IMR-90 (cell line): ENCODE data around the gene IGSF10. TPM values are rescaled to one million over a fixed set of nuclear protein-coding genes. Genes with fewer than 3 reads are reported as not detected.

Experiments
- ATAC-seq: fragments of 200-7000 bp; cut with Tn5 transposase; 2 replicates; pipeline ENCODE4 v1.9.1; 2020; ENCODE audit warnings: low read depth, mild to moderate bottlenecking, moderate library complexity
- BruUV-seq: library from RNA; stranded (reverse); fragments of 400-500 nt; replicated peaks from 2 replicates; lab custom pipeline; 2021; lab: Mats Ljungman, UMichigan
- CTCF ChIA-PET: fragments of 300-600 bp; formaldehyde crosslinking; extraction: SDS; loops from one replicate; lab custom pipeline; 2021; ENCODE audit warnings: antibody characterized with exemption; lab: Yijun Ruan, JAX
- POLR2A ChIA-PET: fragments of 300-600 bp; sonication (Branson Sonifier 250); formaldehyde crosslinking; loops from one replicate; lab custom pipeline; 2022; ENCODE audit warnings: antibody characterized with exemption; ENCODE audit not compliant: unreplicated experiment; lab: Charles Lee
- DNase-seq: peaks from one replicate; pipeline ENCODE4 v3.0.0; 2013
- H2AFZ ChIP-seq: replicated peaks from 2 replicates; pipeline ENCODE3; 2013; ENCODE audit warnings: low read length, mild to moderate bottlenecking; ENCODE audit not compliant: poor library complexity
- H2AK5ac ChIP-seq: 2 replicates; pipeline ENCODE4 v1.6.1; 2013; ENCODE audit warnings: low read depth, low read length, inconsistent platforms
- H2AK9ac ChIP-seq: replicated peaks from 2 replicates; pipeline ENCODE3; 2013; ENCODE audit warnings: mild to moderate bottlenecking, low read depth, low read length, moderate library complexity; ENCODE audit not compliant: poor library complexity
- H2BK120ac ChIP-seq: 2 replicates; pipeline ENCODE4 v1.6.1; 2013; ENCODE audit warnings: low read depth, low read length, inconsistent platforms
- H2BK15ac ChIP-seq: 3 replicates; pipeline ENCODE4 v1.6.1; 2013; ENCODE audit warnings: low read depth, low read length, inconsistent platforms
- H2BK20ac ChIP-seq: 2 replicates; pipeline ENCODE4 v1.6.1; 2013; ENCODE audit warnings: low read depth, mild to moderate bottlenecking, inconsistent platforms, low read length, moderate library complexity
- H2BK5ac ChIP-seq: 2 replicates; pipeline ENCODE4 v1.6.1; 2013; ENCODE audit warnings: mild to moderate bottlenecking, low read depth, low read length, inconsistent platforms; ENCODE audit not compliant: poor library complexity, severe bottlenecking
- H3K14ac ChIP-seq: replicated peaks from 2 replicates; pipeline ENCODE4 v1.6.1; 2013; ENCODE audit warnings: low read depth, low read length, inconsistent platforms
- H3K18ac ChIP-seq: 2 replicates; pipeline ENCODE4 v1.6.1; 2013; ENCODE audit warnings: low read depth, low read length, control low read depth
- H3K23ac ChIP-seq: 2 replicates; pipeline ENCODE4 v1.6.1; 2013; ENCODE audit warnings: low read depth, low read length, inconsistent platforms
- H3K27ac ChIP-seq: 2 replicates; pipeline ENCODE4 v1.5.1; 2013; ENCODE audit warnings: mild to moderate bottlenecking, control low read depth, low read length; ENCODE audit not compliant: insufficient read depth
- H3K27me3 ChIP-seq: 2 replicates; pipeline ENCODE4 v1.6.1; 2013; ENCODE audit warnings: low read length; ENCODE audit not compliant: control insufficient read depth, insufficient read depth
- H3K36me3 ChIP-seq: 2 replicates; pipeline ENCODE4 v1.6.1; 2013; ENCODE audit warnings: low read length, mixed read lengths; ENCODE audit not compliant: control insufficient read depth, insufficient read depth
- H3K4ac ChIP-seq: 2 replicates; pipeline ENCODE4 v1.6.1; 2013; ENCODE audit warnings: low read depth, low read length, inconsistent platforms
- H3K4me1 ChIP-seq: 2 replicates; pipeline ENCODE4 v1.6.1; 2013; ENCODE audit warnings: low read length, mixed read lengths; ENCODE audit not compliant: control insufficient read depth, insufficient read depth
- H3K4me2 ChIP-seq: 2 replicates; pipeline ENCODE4 v1.6.1; 2013; ENCODE audit warnings: low read depth, mild to moderate bottlenecking, control low read depth, low read length, moderate library complexity
- H3K4me3 ChIP-seq: 2 replicates; pipeline ENCODE4 v1.5.1; 2013; ENCODE audit warnings: low read depth, mild to moderate bottlenecking, control low read depth, low read length, moderate library complexity; ENCODE audit not compliant: insufficient read depth
- H3K56ac ChIP-seq: 2 replicates; pipeline ENCODE4 v1.6.1; 2013; ENCODE audit warnings: low read length, inconsistent platforms; ENCODE audit not compliant: insufficient read depth; ENCODE audit errors: extremely low read depth
- H3K79me1 ChIP-seq, 2 experiments: 2 replicates each; pipeline ENCODE4 v1.6.1; 2013; ENCODE audit warnings: low read length in 2 of 2, inconsistent platforms in 1 of 2, low read depth in 1 of 2
- H3K9ac ChIP-seq: 2 replicates; pipeline ENCODE4 v1.6.1; 2013; ENCODE audit warnings: low read depth, low read length, control low read depth
- H3K9me1 ChIP-seq: 2 replicates; pipeline ENCODE4 v1.6.1; 2013; ENCODE audit warnings: low read length, inconsistent platforms; ENCODE audit not compliant: insufficient read depth
- H3K9me3 ChIP-seq: 2 replicates; pipeline ENCODE4 v1.6.1; 2013; ENCODE audit warnings: low read length; ENCODE audit not compliant: control insufficient read depth, insufficient read depth
- H4K20me1 ChIP-seq: 2 replicates; pipeline ENCODE4 v1.6.1; 2013; ENCODE audit warnings: low read length, inconsistent platforms; ENCODE audit not compliant: insufficient read depth
- H4K5ac ChIP-seq: 2 replicates; pipeline ENCODE4 v1.6.1; 2013; ENCODE audit warnings: mild to moderate bottlenecking, low read depth, low read length, control low read depth
- H4K8ac ChIP-seq, 2 experiments: 2 replicates each; pipeline ENCODE4 v1.6.1; 2013; ENCODE audit warnings: low read depth in 2 of 2, low read length in 2 of 2, control low read depth in 1 of 2, inconsistent platforms in 1 of 2
- H4K91ac ChIP-seq: 2 replicates; pipeline ENCODE4 v1.6.1; 2013; ENCODE audit warnings: low read depth, low read length, inconsistent platforms; ENCODE audit not compliant: insufficient read depth
- BHLHE40 ChIP-seq: fragments of 150-350 bp; IDR thresholded peaks from 2 replicates; pipeline ENCODE4 v1.6.1; 2016; ENCODE audit warnings: mild to moderate bottlenecking, low read depth, low read length
- CEBPB ChIP-seq: IDR thresholded peaks from 2 replicates; pipeline ENCODE4 v1.6.1; 2012; ENCODE audit warnings: low read depth, low read length, improper control_type of control experiment
- CHD1 ChIP-seq: IDR thresholded peaks from 2 replicates; pipeline ENCODE4 v1.6.1; 2012; ENCODE audit warnings: low read depth, low read length, improper control_type of control experiment
- FOS ChIP-seq: fragments of 150-350 bp; IDR thresholded peaks from 2 replicates; pipeline ENCODE4 v1.6.1; 2016; ENCODE audit warnings: low read depth, low read length
- MAFK ChIP-seq: IDR thresholded peaks from 2 replicates; pipeline ENCODE4 v1.6.1; 2012; ENCODE audit warnings: low read depth, low read length, improper control_type of control experiment
- MAZ ChIP-seq: IDR thresholded peaks from 2 replicates; pipeline ENCODE4 v1.6.1; 2012; ENCODE audit warnings: low read depth, mild to moderate bottlenecking, low read length, improper control_type of control experiment, moderate library complexity, borderline replicate concordance
- MXI1 ChIP-seq: IDR thresholded peaks from 2 replicates; pipeline ENCODE4 v1.6.1; 2012; ENCODE audit warnings: low read depth, mild to moderate bottlenecking, low read length, moderate library complexity, borderline replicate concordance
- NFE2L2 ChIP-seq: fragments of 150-350 bp; IDR thresholded peaks from 2 replicates; pipeline ENCODE4 v1.6.1; 2016; ENCODE audit warnings: low read depth, mild to moderate bottlenecking, low read length
- POLR2A ChIP-seq: IDR thresholded peaks from 2 replicates; pipeline ENCODE4 v1.6.1; 2012; ENCODE audit warnings: mild to moderate bottlenecking, low read depth, low read length
- RAD21 ChIP-seq: IDR thresholded peaks from 2 replicates; pipeline ENCODE4 v1.6.1; 2012; ENCODE audit warnings: low read length, improper control_type of control experiment
- RCOR1 ChIP-seq: IDR thresholded peaks from 2 replicates; pipeline ENCODE4 v1.6.1; 2012; ENCODE audit warnings: mild to moderate bottlenecking, low read length, improper control_type of control experiment; ENCODE audit not compliant: insufficient replicate concordance
- RFX5 ChIP-seq: IDR thresholded peaks from 2 replicates; pipeline ENCODE4 v1.8.0; 2012; ENCODE audit warnings: low read depth, mild to moderate bottlenecking, low read length, moderate library complexity
- SMC3 ChIP-seq: fragments of 150-350 bp; IDR thresholded peaks from 2 replicates; pipeline ENCODE4 v1.6.1; 2016; ENCODE audit warnings: low read depth, mild to moderate bottlenecking, antibody characterized with exemption, low read length, moderate library complexity
- WGBS, 2 experiments: methylation state at CpG; one replicate each; pipeline versions ENCODE4 v1.1.5 to v1.1.7; 2013; ENCODE audit warnings: missing lambda C conversion rate in 2 of 2; ENCODE audit not compliant: insufficient read length in 1 of 2; ENCODE audit errors: extremely low coverage in 2 of 2; 5-methylcytosine and 5-hydroxymethylcytosine counted together
- dilution Hi-C: fragments of 300-500 bp; cut with HindIII; formaldehyde crosslinking; loops from one replicate; pipeline ENCODE4 v1.14.3; 2018; ENCODE audit warnings: low sequenced_read_pairs; ENCODE audit not compliant: unreplicated experiment
- in situ Hi-C: fragments of 300-500 bp; cut with MboI; formaldehyde crosslinking; loops from 3 replicates; pipeline ENCODE4 v1.14.3; 2019; ENCODE audit warnings: low sequenced_read_pairs, inconsistent platforms, mixed read lengths
- intact Hi-C: fragments of 100-400 bp; cut with micrococcal nuclease; formaldehyde crosslinking; loops from 2 replicates; pipeline ENCODE4 v1.10.0; 2022
- polyA plus RNA-seq, 3 experiments: library from polyadenylated mRNA; depleted of rRNA; stranded (reverse); fragments of >200 nt; gene quantifications; 2 replicates each; pipeline ENCODE4 v1.2.3, GENCODE V29; 2012; ENCODE audit warnings: low replicate concordance in 1 of 3
- total RNA-seq: library from RNA; depleted of rRNA; stranded (reverse); fragments of >200 nt; gene quantifications from 2 replicates; pipeline ENCODE4 v1.2.3, GENCODE V29; 2012
- TF ChIP-seq, protein P1 (sequence below): fragments of 150-350 bp; IDR thresholded peaks from 2 replicates; pipeline ENCODE4 v1.6.1; 2017; ENCODE audit warnings: mild to moderate bottlenecking, antibody characterized with exemption, low read length, low read depth
- TF ChIP-seq, protein P2 (sequence below): conservative IDR thresholded peaks from 2 replicates; pipeline ENCODE4 v1.5.1; 2012; ENCODE audit warnings: mild to moderate bottlenecking, low read depth, low read length, improper control_type of control experiment
- TF ChIP-seq, protein P3 (sequence below): fragments of 150-350 bp; IDR thresholded peaks from 2 replicates; pipeline ENCODE4 v1.6.1; 2016; ENCODE audit warnings: low read depth, mild to moderate bottlenecking, low read length, moderate library complexity, borderline replicate concordance

Gene IGSF10
- total and polyA plus RNA-seq, 2 of the 4 experiments (the other 2 are of a cell fraction) = under 0.01 to 0.07 TPM

DNA sequence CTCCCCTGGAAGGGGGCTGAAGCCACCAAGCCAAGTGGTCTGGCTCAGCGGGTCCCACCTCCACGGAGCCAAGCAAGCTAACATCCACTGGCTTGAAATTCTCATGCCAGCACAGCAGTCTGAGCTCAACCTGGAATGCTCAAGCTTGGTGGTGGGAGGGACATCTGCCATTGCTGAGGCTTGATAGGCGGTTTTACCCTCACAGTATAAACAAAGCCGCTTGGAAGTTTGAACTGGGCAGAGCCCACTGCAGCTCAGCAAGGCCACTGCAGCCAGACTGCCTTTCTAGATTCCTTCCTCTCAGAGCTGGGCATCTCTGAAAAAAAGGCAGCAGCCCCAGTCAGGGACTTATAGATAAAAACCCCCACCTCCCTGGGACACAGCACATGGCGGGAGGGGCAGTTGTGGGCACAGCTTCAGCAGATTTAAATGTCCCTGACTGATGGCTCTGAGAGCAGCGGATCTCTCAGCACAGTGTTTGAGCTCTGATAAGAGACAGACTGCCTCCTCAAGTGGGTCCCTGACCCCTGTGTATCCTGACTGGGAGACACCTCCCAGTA, 23.2 kb upstream of the IGSF10 start:
- in situ Hi-C loops (no loop called here), intact Hi-C loops (no loop called here), dilution Hi-C loops (no loop called here)
- no peak overlapping the region for H3K23ac ChIP-seq
- H4K91ac ChIP-seq = no peak overlapping the region
- H3K56ac ChIP-seq = no peak overlapping the region
- H3K9me1 ChIP-seq = no peaks in the 10 kb centered on the region
- no peak overlapping the region for H3K27ac ChIP-seq
- CTCF ChIA-PET = no interaction called here
- no peak overlapping the region for H2AK9ac ChIP-seq
- POLR2A ChIA-PET = no interaction called here
- no peak overlapping the region for H2BK5ac ChIP-seq
- no peaks in the 10 kb centered on the region for H3K4me1 ChIP-seq
- H4K20me1 ChIP-seq = no peaks in the 10 kb centered on the region
- no peak overlapping the region for H3K9ac ChIP-seq
- no peak overlapping the region for H2BK120ac ChIP-seq
- 100% methylated on average over 1 of the region's 6 CpGs; no CpG with 5 or more reads in 1 of the 2 experiments for WGBS, 2 experiments
- no peak overlapping the region for H2BK20ac ChIP-seq
- TF ChIP-seq, protein P1, sequence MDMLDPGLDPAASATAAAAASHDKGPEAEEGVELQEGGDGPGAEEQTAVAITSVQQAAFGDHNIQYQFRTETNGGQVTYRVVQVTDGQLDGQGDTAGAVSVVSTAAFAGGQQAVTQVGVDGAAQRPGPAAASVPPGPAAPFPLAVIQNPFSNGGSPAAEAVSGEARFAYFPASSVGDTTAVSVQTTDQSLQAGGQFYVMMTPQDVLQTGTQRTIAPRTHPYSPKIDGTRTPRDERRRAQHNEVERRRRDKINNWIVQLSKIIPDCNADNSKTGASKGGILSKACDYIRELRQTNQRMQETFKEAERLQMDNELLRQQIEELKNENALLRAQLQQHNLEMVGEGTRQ = no peak
- TF ChIP-seq BHLHE40 (no peak), RAD21 (no peak), MAZ (no peak), RFX5 (no peak), CHD1 (no peak), POLR2A (no peak), CEBPB (no peak), FOS (no peak), RCOR1 (no peak), MAFK (no peak), NFE2L2 (no peak), MXI1 (no peak), SMC3 (no peak)
- TF ChIP-seq, protein P2, sequence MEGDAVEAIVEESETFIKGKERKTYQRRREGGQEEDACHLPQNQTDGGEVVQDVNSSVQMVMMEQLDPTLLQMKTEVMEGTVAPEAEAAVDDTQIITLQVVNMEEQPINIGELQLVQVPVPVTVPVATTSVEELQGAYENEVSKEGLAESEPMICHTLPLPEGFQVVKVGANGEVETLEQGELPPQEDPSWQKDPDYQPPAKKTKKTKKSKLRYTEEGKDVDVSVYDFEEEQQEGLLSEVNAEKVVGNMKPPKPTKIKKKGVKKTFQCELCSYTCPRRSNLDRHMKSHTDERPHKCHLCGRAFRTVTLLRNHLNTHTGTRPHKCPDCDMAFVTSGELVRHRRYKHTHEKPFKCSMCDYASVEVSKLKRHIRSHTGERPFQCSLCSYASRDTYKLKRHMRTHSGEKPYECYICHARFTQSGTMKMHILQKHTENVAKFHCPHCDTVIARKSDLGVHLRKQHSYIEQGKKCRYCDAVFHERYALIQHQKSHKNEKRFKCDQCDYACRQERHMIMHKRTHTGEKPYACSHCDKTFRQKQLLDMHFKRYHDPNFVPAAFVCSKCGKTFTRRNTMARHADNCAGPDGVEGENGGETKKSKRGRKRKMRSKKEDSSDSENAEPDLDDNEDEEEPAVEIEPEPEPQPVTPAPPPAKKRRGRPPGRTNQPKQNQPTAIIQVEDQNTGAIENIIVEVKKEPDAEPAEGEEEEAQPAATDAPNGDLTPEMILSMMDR = no peak
- TF ChIP-seq, protein P3, sequence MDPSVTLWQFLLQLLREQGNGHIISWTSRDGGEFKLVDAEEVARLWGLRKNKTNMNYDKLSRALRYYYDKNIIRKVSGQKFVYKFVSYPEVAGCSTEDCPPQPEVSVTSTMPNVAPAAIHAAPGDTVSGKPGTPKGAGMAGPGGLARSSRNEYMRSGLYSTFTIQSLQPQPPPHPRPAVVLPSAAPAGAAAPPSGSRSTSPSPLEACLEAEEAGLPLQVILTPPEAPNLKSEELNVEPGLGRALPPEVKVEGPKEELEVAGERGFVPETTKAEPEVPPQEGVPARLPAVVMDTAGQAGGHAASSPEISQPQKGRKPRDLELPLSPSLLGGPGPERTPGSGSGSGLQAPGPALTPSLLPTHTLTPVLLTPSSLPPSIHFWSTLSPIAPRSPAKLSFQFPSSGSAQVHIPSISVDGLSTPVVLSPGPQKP = no peak
- no peak overlapping the region for H3K14ac ChIP-seq
- no peaks in the 10 kb centered on the region for H3K36me3 ChIP-seq
- H3K4ac ChIP-seq = no peak overlapping the region
- no peak for ATAC-seq
- no peaks in the 10 kb centered on the region for H3K27me3 ChIP-seq
- H4K5ac ChIP-seq = no peak overlapping the region
- no peak overlapping the region for H3K4me3 ChIP-seq
- DNase-seq = no peak
- no peak overlapping the region for H4K8ac ChIP-seq
- H3K9me3 ChIP-seq = no peaks in the 10 kb centered on the region
- no peak overlapping the region for H2AFZ ChIP-seq
- no peak overlapping the region for H3K18ac ChIP-seq
- H2AK5ac ChIP-seq = no peak overlapping the region
- H3K79me1 ChIP-seq = no peaks in the 10 kb centered on the region
- H3K4me2 ChIP-seq = no peak overlapping the region
- H2BK15ac ChIP-seq = no peak overlapping the region
- no TSS peak for BruUV-seq
